ENCODE data around the gene MAS1. TPM values are rescaled to one million over a fixed set of nuclear protein-coding genes. Genes with fewer than 3 reads are reported as not detected.

MAS1 gene
- total and polyA plus RNA-seq, 12 donors = 0.02 to 0.04 (median 0.02) TPM; not detected in 7

- ATAC-seq (no peak), DNase-seq (no peak)
- H3K27me3 ChIP-seq = peaks cover 0 to 48% (median 22%) of the 10 kb centered on the region in 7 donors
- no peak for TF ChIP-seq CTCF (IDR thresholded peaks at IDR 0.05)
- intact Hi-C loops (cut with DNase I) = loop anchor here in 1 of 10 donors (10.0 kb wide), 1 partner anchor 1638 kb away; no protein-coding TSS in a partner anchor
- no peak overlapping the region for H3K27ac ChIP-seq
- H3K4me3 ChIP-seq = no peak overlapping the region
- 88 to 96% methylated on average over 3 of the region's 3 CpGs for WGBS, 2 donors
- H3K36me3 ChIP-seq = no peaks in the 10 kb centered on the region
- no peaks in the 10 kb centered on the region for H3K4me1 ChIP-seq
- H3K9me3 ChIP-seq = no peaks in the 10 kb centered on the region
Measured at GRCh38 chr6:159893064-159893463, 2.3 kb downstream of the MAS1 start.

GRCh38 chr6:159894991-159895390 lies 4.2 kb downstream of the MAS1 start:
- Histone ChIP-seq H3K4me3 (no peak overlapping the region), H3K27ac (no peak overlapping the region), H3K27me3 (peaks cover 0 to 30% (median 15%) of the 10 kb centered on the region in 7 donors), H3K36me3 (no peaks in the 10 kb centered on the region), H3K4me1 (no peaks in the 10 kb centered on the region), H3K9me3 (no peaks in the 10 kb centered on the region)
- intact Hi-C loops (cut with DNase I) = loop anchor here in 1 of 10 donors (10.0 kb wide), 1 partner anchor 1640 kb away; no protein-coding TSS in a partner anchor
- DNase-seq (no peak), ATAC-seq (no peak)
- no peak for TF ChIP-seq CTCF (IDR thresholded peaks at IDR 0.05)
- 81 to 86% methylated on average over 4 of the region's 4 CpGs for WGBS, 2 donors

GRCh38 chr6:159897603-159898002 lies 6.8 kb downstream of the MAS1 start:
- Histone ChIP-seq H3K27me3 (peaks cover 0 to 18% (median 4%) of the 10 kb centered on the region in 7 donors), H3K27ac (no peak overlapping the region), H3K4me1 (no peaks in the 10 kb centered on the region), H3K9me3 (no peaks in the 10 kb centered on the region), H3K36me3 (no peaks in the 10 kb centered on the region), H3K4me3 (no peak overlapping the region)
- intact Hi-C loops (cut with DNase I) = loop anchor here in 1 of 10 donors (10.0 kb wide), 1 partner anchor 1643 kb away; no protein-coding TSS in a partner anchor
- WGBS, 2 donors = 94 to 98% methylated on average over 4 of the region's 4 CpGs
- TF ChIP-seq CTCF (IDR thresholded peaks at IDR 0.05) = no peak
- ATAC-seq (no peak), DNase-seq (no peak)

- Histone ChIP-seq H3K36me3 (no peaks in the 10 kb centered on the region), H3K27me3 (peaks cover 0 to 9% (median 0%) of the 10 kb centered on the region in 7 donors), H3K27ac (no peak overlapping the region), H3K4me1 (no peaks in the 10 kb centered on the region), H3K4me3 (no peak overlapping the region), H3K9me3 (no peaks in the 10 kb centered on the region)
- TF ChIP-seq CTCF (IDR thresholded peaks at IDR 0.05) = no peak
- 55 to 64% methylated on average over 1 of the region's 1 CpG for WGBS, 2 donors
- no peak for DNase-seq
- no peak for ATAC-seq
- intact Hi-C loops (cut with DNase I) = loop anchor here in 1 of 10 donors (10.0 kb wide), 1 partner anchor 1644 kb away; no protein-coding TSS in a partner anchor
Measured at GRCh38 chr6:159898519-159898918, 7.7 kb downstream of the MAS1 start.

All from heart right ventricle (tissue), 16 donors.